Stimulated activated CD8-positive, alpha-beta memory T cell treated with anti-CD3 and anti-CD28 coated beads, Interleukin-7, amount 100 ng/mL, for 1 hour (primary cell): ENCODE results near the gene ACAD11.

Experiments used
- DNase-seq, 2 donors: peaks; one replicate each; pipeline ENCODE4 v3.0.0-alpha.2; 2020; ENCODE audit warnings: low read depth in 2 of 2

ACAD11 gene

GRCh38 chr3:132659365-132660051 is at the start of gene ACAD11:
ACAD11 (minus strand) TSS chr3:132659809; CDS start chr3:132659751, 58 bp downstream.
- peak in 1 of 2 donors; percentile 7 for DNase-seq

- DNase-seq, result no peak
Measured at GRCh38 chr3:132703733-132704132, 44.1 kb upstream of the ACAD11 start.

- no peak for DNase-seq
Measured at GRCh38 chr3:132695422-132695821, 35.8 kb upstream of the ACAD11 start.

GRCh38 chr3:132694991-132695390 is 35.4 kb upstream of the ACAD11 start:
- DNase-seq, result no peak

GRCh38 chr3:132690040-132690439 is 30.4 kb upstream of the ACAD11 start:
- DNase-seq, result no peak

DNA sequence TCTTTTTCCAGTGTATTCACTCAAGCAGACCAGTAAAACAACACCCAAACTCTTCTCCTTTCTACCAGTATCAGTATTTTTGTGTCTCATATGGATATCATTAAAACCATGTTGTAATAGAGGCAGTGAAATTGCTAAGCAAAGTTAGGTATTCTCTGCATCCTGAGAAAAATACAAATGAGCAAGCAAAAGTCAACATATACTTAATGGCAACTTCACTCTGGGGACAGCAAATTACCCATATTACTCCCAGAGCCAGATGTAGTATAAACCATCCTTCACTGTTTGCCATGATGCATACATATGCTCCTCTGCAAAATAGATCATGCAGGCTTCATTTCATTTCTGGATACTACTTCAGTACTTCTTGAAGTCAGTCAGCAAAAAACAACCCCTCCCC is 22.6 kb upstream of the ACAD11 start:
- no peak for DNase-seq

DNA sequence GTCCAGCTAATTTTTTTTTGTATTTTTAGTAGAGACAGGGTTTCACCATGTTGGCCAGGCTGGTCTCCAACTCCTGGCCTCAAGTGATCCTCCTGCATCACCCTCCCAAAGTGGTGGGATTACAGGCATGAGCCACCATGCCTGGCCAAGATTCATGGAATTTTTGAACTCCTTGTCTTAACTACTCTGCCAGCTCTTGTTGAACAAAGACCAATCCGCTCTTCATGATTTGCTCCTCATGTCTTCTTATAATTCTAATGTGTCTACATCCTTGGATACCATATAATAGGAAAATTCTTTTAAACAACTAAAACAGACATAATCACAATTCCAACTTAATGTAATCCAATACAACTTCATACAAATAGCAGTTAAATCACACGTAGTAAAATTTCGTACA is 21.8 kb upstream of the ACAD11 start:
- DNase-seq, result no peak

DNA sequence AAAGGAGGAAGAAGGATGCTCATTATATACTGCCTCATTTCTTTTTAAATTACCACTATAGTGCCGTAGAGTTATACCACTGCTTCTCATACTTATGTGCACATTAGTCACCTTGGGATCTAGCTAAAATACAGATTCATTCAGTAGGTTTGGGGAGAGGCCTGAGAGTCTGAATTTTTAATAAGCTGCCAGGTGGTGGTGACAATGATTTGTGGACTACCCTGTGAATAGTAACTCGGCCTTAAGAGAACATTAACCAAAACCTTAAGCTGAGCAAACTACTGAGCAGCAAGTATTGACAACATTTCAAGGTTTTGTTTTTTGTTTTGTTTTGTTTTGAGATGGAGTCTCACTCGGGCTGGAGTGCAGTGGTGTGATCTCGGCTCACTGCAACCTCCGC is 20.3 kb upstream of the ACAD11 start:
- DNase-seq, result no peak

DNA sequence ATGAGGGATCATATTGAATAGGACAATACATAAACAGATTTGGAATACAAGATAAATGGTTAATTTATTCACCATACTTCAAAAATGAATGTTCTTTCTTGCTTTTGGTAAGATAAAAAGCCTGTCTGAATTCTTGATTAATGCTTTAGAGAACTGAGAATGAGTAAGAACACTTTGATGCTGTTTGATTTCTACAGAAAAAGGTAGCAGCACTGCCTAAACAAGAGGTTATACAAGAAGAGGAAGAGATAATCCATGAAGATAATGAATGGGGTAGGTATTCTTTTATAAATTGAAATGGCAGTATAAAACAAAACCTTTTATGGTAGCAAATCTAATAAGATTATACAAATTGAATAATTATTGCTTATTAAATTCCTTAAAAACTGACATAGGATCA is 15.8 kb upstream of the ACAD11 start:
- DNase-seq, result no peak

DNA sequence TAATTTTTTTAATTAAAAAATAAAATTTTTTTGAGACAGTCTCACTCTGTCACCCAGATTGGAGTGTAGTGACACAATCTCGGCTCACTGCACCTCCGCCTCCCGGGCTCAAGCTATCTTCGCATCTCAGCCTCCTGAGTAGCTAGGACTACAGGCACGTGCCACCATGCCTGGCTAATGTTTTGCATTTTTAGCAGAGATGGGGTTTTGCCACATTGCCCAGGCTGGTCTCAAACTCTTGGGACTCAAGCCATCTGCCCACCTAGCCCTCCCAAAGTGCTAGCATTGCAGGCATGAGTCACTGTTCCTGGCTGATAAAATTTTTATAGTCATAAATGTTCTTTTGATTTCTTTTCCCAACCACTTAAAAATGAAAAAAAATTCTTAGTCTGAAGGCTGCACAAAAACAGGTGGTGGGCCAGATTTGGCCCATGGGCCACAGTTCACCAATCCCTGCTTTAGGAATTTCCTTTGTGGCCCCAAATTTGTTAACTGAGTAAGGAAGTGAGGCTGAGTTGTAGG is 9.7 kb upstream of the ACAD11 start:
- DNase-seq, result no peak

GRCh38 chr3:132665230-132665745 is 5.7 kb upstream of the ACAD11 start:
- DNase-seq, result no peak

DNA sequence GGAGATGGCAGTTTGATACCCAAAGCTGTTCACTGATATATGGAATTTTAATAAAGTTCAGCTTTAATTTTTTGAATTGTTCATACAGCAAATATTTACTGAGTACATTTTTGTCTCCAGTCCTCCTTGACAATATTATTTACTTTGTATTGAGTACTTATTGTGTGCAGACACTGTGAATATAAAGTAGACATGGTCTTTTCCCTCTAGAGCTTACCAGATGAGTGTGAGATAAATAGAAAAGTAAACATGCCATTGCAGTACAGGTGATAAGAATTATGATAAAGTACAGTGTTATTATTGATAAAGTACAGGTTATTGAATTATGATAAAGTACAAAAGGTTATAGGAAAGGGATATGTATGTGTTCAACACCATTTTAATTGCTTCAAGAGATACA is 2.6 kb upstream of the ACAD11 start:
- DNase-seq, result no peak

- no peak for DNase-seq
Measured at GRCh38 chr3:132661101-132661500, 1.5 kb upstream of the ACAD11 start.

DNA sequence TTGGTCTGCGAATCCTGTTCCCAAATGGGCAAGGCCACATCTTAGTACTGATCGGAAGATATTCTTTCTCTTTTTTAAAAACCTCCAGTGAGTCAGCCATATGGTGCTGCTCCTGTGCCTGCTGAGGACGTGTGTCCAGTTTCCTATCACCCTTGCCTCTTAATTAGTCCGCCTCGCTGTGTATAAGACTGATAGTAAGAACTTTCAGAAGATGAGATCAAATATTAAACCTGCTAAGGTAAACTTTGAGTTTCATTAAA is 1.1 kb upstream of the ACAD11 start:
- DNase-seq, result no peak

GRCh38 chr3:132660052-132660810 is 622 bp upstream of the ACAD11 start, which contains the start of gene UBA5:
UBA5 (plus strand) TSS chr3:132660329; CDS start chr3:132660538, 209 bp downstream.
- DNase-seq, result peak; percentile 32 to 44

- DNase-seq, result no peak
Measured at GRCh38 chr3:132659000-132659364, 627 bp downstream of the ACAD11 start.

GRCh38 chr3:132657869-132658747 is 1.5 kb downstream of the ACAD11 start:
- no peak for DNase-seq

GRCh38 chr3:132655471-132655870 is 4.1 kb downstream of the ACAD11 start:
- DNase-seq, result no peak

DNA sequence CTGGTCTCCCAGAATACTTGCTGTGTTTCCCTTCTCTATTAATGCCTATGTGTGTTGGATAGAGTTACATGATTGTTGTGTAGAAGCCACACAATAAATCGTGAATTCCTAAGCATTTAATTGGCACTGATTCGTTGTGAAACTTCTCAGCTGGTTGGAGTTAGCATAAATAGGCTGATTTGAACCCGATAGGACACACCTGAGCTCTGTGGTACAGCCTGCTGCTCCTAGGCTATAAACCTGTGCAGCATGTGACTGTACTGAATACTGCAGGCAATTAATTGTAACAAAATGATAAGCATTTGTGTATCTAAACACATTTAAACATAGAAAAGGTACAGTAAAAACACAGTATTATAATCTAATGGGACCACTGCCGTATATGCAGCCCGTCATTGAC is 4.9 kb downstream of the ACAD11 start:
- no peak for DNase-seq

- DNase-seq, result no peak
Measured at GRCh38 chr3:132654190-132654589, 5.4 kb downstream of the ACAD11 start.

DNA sequence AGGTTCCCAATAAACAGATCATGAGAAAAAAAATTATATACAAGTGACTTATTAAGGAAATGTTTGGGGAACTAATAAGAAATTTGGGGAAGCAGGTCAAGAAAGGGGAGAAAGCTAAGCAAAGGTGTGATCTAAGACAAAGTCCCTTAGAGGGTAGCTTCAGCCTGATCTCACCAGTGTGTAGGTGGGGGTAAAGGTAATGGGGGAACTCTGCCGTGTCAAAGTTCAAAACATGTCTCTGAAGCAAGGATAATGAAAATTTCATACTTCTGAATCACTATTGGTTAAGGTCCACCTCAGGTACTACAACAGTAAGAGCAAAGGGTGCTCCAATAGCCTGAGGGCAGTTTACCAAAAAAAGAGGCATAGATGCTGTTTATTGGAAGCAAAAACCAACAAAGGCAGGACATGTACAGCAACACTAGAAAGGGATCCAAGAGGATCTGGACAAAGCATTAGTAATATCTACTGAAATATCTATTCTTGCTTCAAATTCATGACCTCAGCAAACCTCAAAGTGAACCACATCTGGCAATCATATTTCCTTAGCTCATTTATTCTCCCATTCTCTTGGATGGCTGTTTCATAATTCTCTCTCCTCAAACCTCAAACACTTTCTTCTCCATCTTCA is 6.9 kb downstream of the ACAD11 start:
- no peak for DNase-seq

- no peak for DNase-seq
Measured at GRCh38 chr3:132650153-132650552, 9.5 kb downstream of the ACAD11 start.
